Measurements from ENCODE around the gene VWA8.
A peak's percentile ranks its signal among the peaks of the same experiment; 100 is the strongest.

The VWA8 gene

GRCh38 chr13:41562541-41563178 is 398.2 kb downstream of the VWA8 start:
- no peak for ATAC-seq
- TF ChIP-seq PATZ1 (CRISPR knock-in tag; IDR thresholded peaks at IDR 0.05; ENCODE audit: borderline replicate concordance) (no peak), ISL1 (CRISPR knock-in tag; IDR thresholded peaks at IDR 0.05) (no peak), ZNF70 (CRISPR knock-in tag; IDR thresholded peaks at IDR 0.05) (no peak), ZFP3 (CRISPR knock-in tag; IDR thresholded peaks at IDR 0.05) (no peak), PPARA (CRISPR knock-in tag; IDR thresholded peaks at IDR 0.05; ENCODE audit: borderline replicate concordance) (no peak), OSR1 (CRISPR knock-in tag; IDR thresholded peaks at IDR 0.05) (no peak), BACH2 (CRISPR knock-in tag; IDR thresholded peaks at IDR 0.05; ENCODE audit: borderline replicate concordance) (no peak), TCF4 (CRISPR knock-in tag; IDR thresholded peaks at IDR 0.05; ENCODE audit: borderline replicate concordance) (no peak), TOX (CRISPR knock-in tag; IDR thresholded peaks at IDR 0.05; ENCODE audit: borderline replicate concordance) (no peak), ESRRG (CRISPR knock-in tag; IDR thresholded peaks at IDR 0.05) (no peak), POU6F1 (CRISPR knock-in tag; IDR thresholded peaks at IDR 0.05; ENCODE audit: borderline replicate concordance, low read depth) (no peak), RARB (CRISPR knock-in tag; IDR thresholded peaks at IDR 0.05) (no peak), SNAI2 (CRISPR knock-in tag; IDR thresholded peaks at IDR 0.05) (no peak), ARNTL (CRISPR knock-in tag; IDR thresholded peaks at IDR 0.05; ENCODE audit: borderline replicate concordance, low read depth) (no peak), ZNF565 (CRISPR knock-in tag; conservative IDR thresholded peaks at IDR 0.05; ENCODE audit: low read depth) (no peak)
- TF ChIP-seq, protein P1, sequence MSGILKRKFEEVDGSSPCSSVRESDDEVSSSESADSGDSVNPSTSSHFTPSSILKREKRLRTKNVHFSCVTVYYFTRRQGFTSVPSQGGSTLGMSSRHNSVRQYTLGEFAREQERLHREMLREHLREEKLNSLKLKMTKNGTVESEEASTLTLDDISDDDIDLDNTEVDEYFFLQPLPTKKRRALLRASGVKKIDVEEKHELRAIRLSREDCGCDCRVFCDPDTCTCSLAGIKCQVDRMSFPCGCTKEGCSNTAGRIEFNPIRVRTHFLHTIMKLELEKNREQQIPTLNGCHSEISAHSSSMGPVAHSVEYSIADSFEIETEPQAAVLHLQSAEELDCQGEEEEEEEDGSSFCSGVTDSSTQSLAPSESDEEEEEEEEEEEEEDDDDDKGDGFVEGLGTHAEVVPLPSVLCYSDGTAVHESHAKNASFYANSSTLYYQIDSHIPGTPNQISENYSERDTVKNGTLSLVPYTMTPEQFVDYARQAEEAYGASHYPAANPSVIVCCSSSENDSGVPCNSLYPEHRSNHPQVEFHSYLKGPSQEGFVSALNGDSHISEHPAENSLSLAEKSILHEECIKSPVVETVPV (CRISPR knock-in tag; IDR thresholded peaks at IDR 0.05) = no peak
- TF ChIP-seq, protein P2, sequence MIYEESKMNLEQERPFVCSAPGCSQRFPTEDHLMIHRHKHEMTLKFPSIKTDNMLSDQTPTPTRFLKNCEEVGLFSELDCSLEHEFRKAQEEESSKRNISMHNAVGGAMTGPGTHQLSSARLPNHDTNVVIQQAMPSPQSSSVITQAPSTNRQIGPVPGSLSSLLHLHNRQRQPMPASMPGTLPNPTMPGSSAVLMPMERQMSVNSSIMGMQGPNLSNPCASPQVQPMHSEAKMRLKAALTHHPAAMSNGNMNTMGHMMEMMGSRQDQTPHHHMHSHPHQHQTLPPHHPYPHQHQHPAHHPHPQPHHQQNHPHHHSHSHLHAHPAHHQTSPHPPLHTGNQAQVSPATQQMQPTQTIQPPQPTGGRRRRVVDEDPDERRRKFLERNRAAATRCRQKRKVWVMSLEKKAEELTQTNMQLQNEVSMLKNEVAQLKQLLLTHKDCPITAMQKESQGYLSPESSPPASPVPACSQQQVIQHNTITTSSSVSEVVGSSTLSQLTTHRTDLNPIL (CRISPR knock-in tag; IDR thresholded peaks at IDR 0.05; ENCODE audit: low read depth) = no peak

GRCh38 chr13:41562083-41562482 is 398.8 kb downstream of the VWA8 start:
- TF ChIP-seq ZFP30 (CRISPR knock-in tag; IDR thresholded peaks at IDR 0.05) (no peak), SNAI2 (CRISPR knock-in tag; IDR thresholded peaks at IDR 0.05) (no peak), ZNF565 (CRISPR knock-in tag; conservative IDR thresholded peaks at IDR 0.05; ENCODE audit: low read depth) (no peak), ISL1 (CRISPR knock-in tag; IDR thresholded peaks at IDR 0.05) (no peak), CSDC2 (CRISPR knock-in tag; IDR thresholded peaks at IDR 0.05) (no peak), POU6F1 (CRISPR knock-in tag; IDR thresholded peaks at IDR 0.05; ENCODE audit: borderline replicate concordance, low read depth) (no peak), PPARA (CRISPR knock-in tag; IDR thresholded peaks at IDR 0.05; ENCODE audit: borderline replicate concordance) (no peak), BACH2 (CRISPR knock-in tag; IDR thresholded peaks at IDR 0.05; ENCODE audit: borderline replicate concordance) (no peak), PATZ1 (CRISPR knock-in tag; IDR thresholded peaks at IDR 0.05; ENCODE audit: borderline replicate concordance) (no peak), OSR1 (CRISPR knock-in tag; IDR thresholded peaks at IDR 0.05) (no peak), ZNF70 (CRISPR knock-in tag; IDR thresholded peaks at IDR 0.05) (no peak), RARB (CRISPR knock-in tag; IDR thresholded peaks at IDR 0.05) (no peak), ARNTL (CRISPR knock-in tag; IDR thresholded peaks at IDR 0.05; ENCODE audit: borderline replicate concordance, low read depth) (no peak), TCF4 (CRISPR knock-in tag; IDR thresholded peaks at IDR 0.05; ENCODE audit: borderline replicate concordance) (no peak), ZC3H10 (CRISPR knock-in tag; IDR thresholded peaks at IDR 0.05) (no peak)
- TF ChIP-seq, protein P3, sequence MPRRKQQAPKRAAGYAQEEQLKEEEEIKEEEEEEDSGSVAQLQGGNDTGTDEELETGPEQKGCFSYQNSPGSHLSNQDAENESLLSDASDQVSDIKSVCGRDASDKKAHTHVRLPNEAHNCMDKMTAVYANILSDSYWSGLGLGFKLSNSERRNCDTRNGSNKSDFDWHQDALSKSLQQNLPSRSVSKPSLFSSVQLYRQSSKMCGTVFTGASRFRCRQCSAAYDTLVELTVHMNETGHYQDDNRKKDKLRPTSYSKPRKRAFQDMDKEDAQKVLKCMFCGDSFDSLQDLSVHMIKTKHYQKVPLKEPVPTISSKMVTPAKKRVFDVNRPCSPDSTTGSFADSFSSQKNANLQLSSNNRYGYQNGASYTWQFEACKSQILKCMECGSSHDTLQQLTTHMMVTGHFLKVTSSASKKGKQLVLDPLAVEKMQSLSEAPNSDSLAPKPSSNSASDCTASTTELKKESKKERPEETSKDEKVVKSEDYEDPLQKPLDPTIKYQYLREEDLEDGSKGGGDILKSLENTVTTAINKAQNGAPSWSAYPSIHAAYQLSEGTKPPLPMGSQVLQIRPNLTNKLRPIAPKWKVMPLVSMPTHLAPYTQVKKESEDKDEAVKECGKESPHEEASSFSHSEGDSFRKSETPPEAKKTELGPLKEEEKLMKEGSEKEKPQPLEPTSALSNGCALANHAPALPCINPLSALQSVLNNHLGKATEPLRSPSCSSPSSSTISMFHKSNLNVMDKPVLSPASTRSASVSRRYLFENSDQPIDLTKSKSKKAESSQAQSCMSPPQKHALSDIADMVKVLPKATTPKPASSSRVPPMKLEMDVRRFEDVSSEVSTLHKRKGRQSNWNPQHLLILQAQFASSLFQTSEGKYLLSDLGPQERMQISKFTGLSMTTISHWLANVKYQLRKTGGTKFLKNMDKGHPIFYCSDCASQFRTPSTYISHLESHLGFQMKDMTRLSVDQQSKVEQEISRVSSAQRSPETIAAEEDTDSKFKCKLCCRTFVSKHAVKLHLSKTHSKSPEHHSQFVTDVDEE (CRISPR knock-in tag; IDR thresholded peaks at IDR 0.05) = no peak
- TF ChIP-seq, protein P1 (CRISPR knock-in tag; IDR thresholded peaks at IDR 0.05) = no peak
- TF ChIP-seq, protein P2 (CRISPR knock-in tag; IDR thresholded peaks at IDR 0.05; ENCODE audit: low read depth) = no peak
- ATAC-seq = peak; percentile 67
